GM19238 (cell line): ENCODE data around the gene NUAK2.

Source experiments
- DNase-seq: peaks from one replicate; pipeline ENCODE4 v3.0.0; 2011; ENCODE audit warnings: low spot score; ENCODE audit not compliant: insufficient read length

NUAK2 gene

DNA sequence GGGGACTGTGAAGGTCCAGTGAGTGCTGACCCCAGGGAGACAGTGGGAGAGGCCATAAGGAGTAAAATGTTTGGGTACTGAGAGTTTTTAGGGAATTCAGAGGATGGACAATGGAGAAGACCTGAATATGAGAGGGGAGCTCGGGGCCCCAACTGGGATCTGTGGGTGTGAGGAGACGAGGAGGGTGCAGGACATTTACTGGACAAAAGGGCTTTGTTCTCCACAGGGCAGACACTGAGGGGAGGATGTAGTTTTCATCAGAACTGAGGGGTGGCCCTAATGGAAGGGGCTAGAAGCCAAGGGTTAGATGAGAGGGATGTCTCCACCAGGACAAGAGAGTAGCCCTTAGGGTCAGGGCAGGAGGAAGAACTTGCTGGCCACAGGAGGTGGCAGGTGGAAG lies 63.8 kb downstream of the NUAK2 start:
- no peak for DNase-seq

DNA sequence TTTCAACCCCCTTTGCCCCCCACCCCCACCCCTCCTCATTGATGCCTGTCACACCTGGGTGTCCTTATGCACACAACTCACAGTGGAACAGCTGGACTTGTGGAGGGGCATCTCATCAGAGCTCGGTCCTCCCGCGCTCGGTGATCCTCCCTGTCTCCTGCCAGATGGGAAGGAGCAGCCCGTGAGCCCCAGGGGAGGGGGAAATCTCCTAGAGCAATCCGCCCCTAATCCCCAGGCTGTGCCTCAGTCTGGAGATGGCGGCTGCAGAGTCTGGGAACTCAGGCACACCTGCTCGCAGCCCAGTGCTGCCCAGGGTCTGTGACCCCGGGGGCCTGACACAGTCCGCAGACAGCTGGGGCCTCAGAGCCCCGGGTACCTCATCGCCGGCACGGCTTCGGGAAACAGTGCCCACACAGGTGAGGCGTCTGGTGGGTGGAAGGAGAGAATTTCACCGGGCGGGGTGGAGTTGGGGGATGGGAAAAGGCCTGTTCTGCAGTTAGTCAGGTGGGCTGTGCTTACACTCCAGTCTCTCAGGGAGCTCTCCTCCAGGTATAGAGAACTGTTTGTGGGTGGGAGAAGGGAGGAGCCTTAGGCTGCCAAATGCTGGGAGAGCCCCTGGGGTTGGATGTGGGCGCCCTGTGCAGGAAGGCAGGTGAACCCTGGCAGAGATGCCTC lies 64.5 kb downstream of the NUAK2 start:
- no peak for DNase-seq

DNA sequence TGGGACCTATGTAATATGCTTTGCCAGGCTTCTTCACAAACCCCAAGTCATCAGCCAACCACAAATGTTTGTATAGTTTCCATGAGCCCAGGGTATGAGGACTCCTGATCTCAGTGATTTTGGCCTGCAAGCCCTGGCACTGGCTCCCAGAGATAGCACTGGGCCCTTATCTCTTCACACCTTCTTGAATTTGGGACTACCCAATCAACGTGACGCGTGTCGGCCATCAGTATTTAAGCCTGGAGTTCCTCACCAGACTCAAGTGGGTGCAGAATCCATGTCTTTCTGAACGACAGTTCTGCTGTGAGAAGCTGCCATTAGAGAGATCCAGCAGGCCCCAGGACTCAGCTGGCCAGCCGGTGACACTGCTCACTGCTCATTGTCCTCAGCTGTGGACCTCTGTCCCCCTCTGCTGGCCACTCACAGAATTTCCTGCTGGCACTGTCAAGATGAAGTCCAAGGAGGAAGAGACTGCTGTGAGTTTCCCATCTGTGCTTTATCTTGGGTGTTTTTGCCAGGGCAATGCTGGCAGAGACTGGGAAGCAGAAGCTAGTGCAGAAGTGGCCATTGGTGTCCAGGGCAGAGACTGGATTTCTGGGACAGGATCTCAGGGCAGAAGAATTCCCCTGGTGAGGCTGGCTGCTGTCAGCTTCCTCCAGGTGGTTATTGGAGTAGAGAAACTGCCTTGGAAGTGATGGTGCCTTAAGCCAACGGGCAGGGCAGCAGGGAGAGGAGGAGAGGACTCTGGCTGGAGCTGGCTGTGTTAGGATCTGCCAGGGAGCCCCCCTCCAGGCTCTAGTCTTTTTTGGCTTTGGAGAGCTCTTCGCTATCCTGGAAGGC lies 65.4 kb downstream of the NUAK2 start:
- peak; percentile 59 for DNase-seq
